Measurements from ENCODE around the gene BAIAP2. TPM values are rescaled to one million over a fixed set of nuclear protein-coding genes. Genes with fewer than 3 reads are reported as not detected.

Gene BAIAP2
- polyA plus RNA-seq, 3 donors: 8.6 to 17.0 (median 11.2) TPM

- peaks cover 16% of the 10 kb centered on the region for H3K79me2 ChIP-seq (ENCODE audit: insufficient read depth, low read length)
- TF ChIP-seq, protein P1, sequence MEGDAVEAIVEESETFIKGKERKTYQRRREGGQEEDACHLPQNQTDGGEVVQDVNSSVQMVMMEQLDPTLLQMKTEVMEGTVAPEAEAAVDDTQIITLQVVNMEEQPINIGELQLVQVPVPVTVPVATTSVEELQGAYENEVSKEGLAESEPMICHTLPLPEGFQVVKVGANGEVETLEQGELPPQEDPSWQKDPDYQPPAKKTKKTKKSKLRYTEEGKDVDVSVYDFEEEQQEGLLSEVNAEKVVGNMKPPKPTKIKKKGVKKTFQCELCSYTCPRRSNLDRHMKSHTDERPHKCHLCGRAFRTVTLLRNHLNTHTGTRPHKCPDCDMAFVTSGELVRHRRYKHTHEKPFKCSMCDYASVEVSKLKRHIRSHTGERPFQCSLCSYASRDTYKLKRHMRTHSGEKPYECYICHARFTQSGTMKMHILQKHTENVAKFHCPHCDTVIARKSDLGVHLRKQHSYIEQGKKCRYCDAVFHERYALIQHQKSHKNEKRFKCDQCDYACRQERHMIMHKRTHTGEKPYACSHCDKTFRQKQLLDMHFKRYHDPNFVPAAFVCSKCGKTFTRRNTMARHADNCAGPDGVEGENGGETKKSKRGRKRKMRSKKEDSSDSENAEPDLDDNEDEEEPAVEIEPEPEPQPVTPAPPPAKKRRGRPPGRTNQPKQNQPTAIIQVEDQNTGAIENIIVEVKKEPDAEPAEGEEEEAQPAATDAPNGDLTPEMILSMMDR (IDR thresholded peaks at IDR 0.05): no peak
- no peaks in the 10 kb centered on the region for H3K9me3 ChIP-seq (replicated peaks in 1 of 2; ENCODE audit: control insufficient read depth in 1 of 2, insufficient read depth in 1 of 2, low read length in 2 of 2)
- no peak overlapping the region for H2AFZ ChIP-seq (ENCODE audit: insufficient read depth, low read depth, low read length, poor library complexity, severe bottlenecking)
- peaks cover 15 to 26% (median 15%) of the 10 kb centered on the region in 3 donors for H3K27me3 Mint-ChIP-seq (ENCODE audit: low read depth in 3 of 3)
- no peak overlapping the region for H3K4me3 Mint-ChIP-seq
- intact Hi-C loops (cut with micrococcal nuclease): loop anchor here in 1 of 2 donors (2.0 to 10.0 kb wide), 2 partner anchors 111 to 125 kb away; no protein-coding TSS in a partner anchor
- H3K36me3 ChIP-seq (replicated peaks in 1 of 2; ENCODE audit: control insufficient read depth in 1 of 2, insufficient read depth in 2 of 2, low read length in 2 of 2): peaks cover 0 to 2% of the 10 kb centered on the region in 2 donors
- no peak for DNase-seq
- peaks cover 46 to 52% of the 10 kb centered on the region in 2 donors for H3K4me1 ChIP-seq (ENCODE audit: control insufficient read depth in 1 of 2, insufficient read depth in 2 of 2, low read length in 2 of 2)
- H3K9ac ChIP-seq (ENCODE audit: insufficient read depth, low read length, poor library complexity, severe bottlenecking): no peak overlapping the region
- peaks cover 5 to 8% of the 10 kb centered on the region in 2 donors for H3K36me3 Mint-ChIP-seq
- H3K27ac Mint-ChIP-seq: no peak overlapping the region
- H4K20me1 ChIP-seq (ENCODE audit: insufficient read depth, low read length): peaks cover 14% of the 10 kb centered on the region
- H3K9me3 Mint-ChIP-seq: peaks cover 0 to 2% (median 0%) of the 10 kb centered on the region in 7 donors
- peak overlapping the region; percentile 23 for H3K4me2 ChIP-seq (replicated peaks; ENCODE audit: extremely low read depth, low read length, poor library complexity, severe bottlenecking)
- no peak overlapping the region for H3K4me3 ChIP-seq (replicated peaks in 1 of 3; ENCODE audit: low read depth in 2 of 3, low read length in 3 of 3)
- peaks cover 43% of the 10 kb centered on the region for H3K4me1 Mint-ChIP-seq
- no peak overlapping the region for H3K27ac ChIP-seq (ENCODE audit: low read depth in 1 of 2, low read length in 2 of 2)
- WGBS (ENCODE audit: insufficient coverage): 70% methylated on average over 11 of the region's 11 CpGs
- peaks cover 0 to 6% of the 10 kb centered on the region in 2 donors for H3K27me3 ChIP-seq (ENCODE audit: control insufficient read depth in 2 of 2, insufficient read depth in 2 of 2, low read length in 2 of 2)
These were observed 45.4 kb upstream of the BAIAP2 start for GRCh38 chr17:80989586-80989913.

GRCh38 chr17:80990921-80991644, 43.9 kb upstream of the BAIAP2 start:
- 61% methylated on average over 14 of the region's 22 CpGs for WGBS (ENCODE audit: insufficient coverage)
- intact Hi-C loops (cut with micrococcal nuclease): no loop called here
- peak overlapping the region; percentile 86 for H2AFZ ChIP-seq (ENCODE audit: insufficient read depth, low read depth, low read length, poor library complexity, severe bottlenecking)
- TF ChIP-seq, protein P1 (IDR thresholded peaks at IDR 0.05): no peak
- H3K9me3 ChIP-seq (replicated peaks in 1 of 2; ENCODE audit: control insufficient read depth in 1 of 2, insufficient read depth in 1 of 2, low read length in 2 of 2): no peaks in the 10 kb centered on the region
- H3K36me3 ChIP-seq (replicated peaks in 1 of 2; ENCODE audit: control insufficient read depth in 1 of 2, insufficient read depth in 2 of 2, low read length in 2 of 2): peaks cover 13 to 14% of the 10 kb centered on the region in 2 donors
- no peak for DNase-seq
- H3K27ac ChIP-seq (ENCODE audit: low read depth in 1 of 2, low read length in 2 of 2): peak overlapping the region in 1 of 2 donors; percentile 69
- H3K9ac ChIP-seq (ENCODE audit: insufficient read depth, low read length, poor library complexity, severe bottlenecking): peak overlapping the region; percentile 88
- H3K4me1 ChIP-seq (ENCODE audit: control insufficient read depth in 1 of 2, insufficient read depth in 2 of 2, low read length in 2 of 2): peaks cover 46 to 52% of the 10 kb centered on the region in 2 donors
- peaks cover 0 to 2% (median 0%) of the 10 kb centered on the region in 7 donors for H3K9me3 Mint-ChIP-seq
- peak overlapping the region; percentile 64 to 65 for H3K4me3 Mint-ChIP-seq
- H3K4me2 ChIP-seq (replicated peaks; ENCODE audit: extremely low read depth, low read length, poor library complexity, severe bottlenecking): peak overlapping the region; percentile 84
- H3K4me1 Mint-ChIP-seq: peaks cover 41% of the 10 kb centered on the region
- H3K27ac Mint-ChIP-seq: peak overlapping the region in 2 of 7 donors; percentile 38 to 46
- peaks cover 15 to 26% (median 15%) of the 10 kb centered on the region in 3 donors for H3K27me3 Mint-ChIP-seq (ENCODE audit: low read depth in 3 of 3)
- peaks cover 18 to 21% of the 10 kb centered on the region in 2 donors for H3K36me3 Mint-ChIP-seq
- peak overlapping the region; percentile 44 to 84 (median 52) for H3K4me3 ChIP-seq (replicated peaks in 1 of 3; ENCODE audit: low read depth in 2 of 3, low read length in 3 of 3)
- H3K27me3 ChIP-seq (ENCODE audit: control insufficient read depth in 2 of 2, insufficient read depth in 2 of 2, low read length in 2 of 2): peaks cover 0 to 6% of the 10 kb centered on the region in 2 donors
- H3K79me2 ChIP-seq (ENCODE audit: insufficient read depth, low read length): peaks cover 16% of the 10 kb centered on the region
- peaks cover 19% of the 10 kb centered on the region for H4K20me1 ChIP-seq (ENCODE audit: insufficient read depth, low read length)
